ENCODE results near the gene COG8.
"Not testable (repeated sequence)": the region's sequence is repeated elsewhere in the genome, so short reads cannot be mapped to it uniquely, and the experiment has no call there.

The COG8 gene, protein sequence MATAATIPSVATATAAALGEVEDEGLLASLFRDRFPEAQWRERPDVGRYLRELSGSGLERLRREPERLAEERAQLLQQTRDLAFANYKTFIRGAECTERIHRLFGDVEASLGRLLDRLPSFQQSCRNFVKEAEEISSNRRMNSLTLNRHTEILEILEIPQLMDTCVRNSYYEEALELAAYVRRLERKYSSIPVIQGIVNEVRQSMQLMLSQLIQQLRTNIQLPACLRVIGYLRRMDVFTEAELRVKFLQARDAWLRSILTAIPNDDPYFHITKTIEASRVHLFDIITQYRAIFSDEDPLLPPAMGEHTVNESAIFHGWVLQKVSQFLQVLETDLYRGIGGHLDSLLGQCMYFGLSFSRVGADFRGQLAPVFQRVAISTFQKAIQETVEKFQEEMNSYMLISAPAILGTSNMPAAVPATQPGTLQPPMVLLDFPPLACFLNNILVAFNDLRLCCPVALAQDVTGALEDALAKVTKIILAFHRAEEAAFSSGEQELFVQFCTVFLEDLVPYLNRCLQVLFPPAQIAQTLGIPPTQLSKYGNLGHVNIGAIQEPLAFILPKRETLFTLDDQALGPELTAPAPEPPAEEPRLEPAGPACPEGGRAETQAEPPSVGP

DNA sequence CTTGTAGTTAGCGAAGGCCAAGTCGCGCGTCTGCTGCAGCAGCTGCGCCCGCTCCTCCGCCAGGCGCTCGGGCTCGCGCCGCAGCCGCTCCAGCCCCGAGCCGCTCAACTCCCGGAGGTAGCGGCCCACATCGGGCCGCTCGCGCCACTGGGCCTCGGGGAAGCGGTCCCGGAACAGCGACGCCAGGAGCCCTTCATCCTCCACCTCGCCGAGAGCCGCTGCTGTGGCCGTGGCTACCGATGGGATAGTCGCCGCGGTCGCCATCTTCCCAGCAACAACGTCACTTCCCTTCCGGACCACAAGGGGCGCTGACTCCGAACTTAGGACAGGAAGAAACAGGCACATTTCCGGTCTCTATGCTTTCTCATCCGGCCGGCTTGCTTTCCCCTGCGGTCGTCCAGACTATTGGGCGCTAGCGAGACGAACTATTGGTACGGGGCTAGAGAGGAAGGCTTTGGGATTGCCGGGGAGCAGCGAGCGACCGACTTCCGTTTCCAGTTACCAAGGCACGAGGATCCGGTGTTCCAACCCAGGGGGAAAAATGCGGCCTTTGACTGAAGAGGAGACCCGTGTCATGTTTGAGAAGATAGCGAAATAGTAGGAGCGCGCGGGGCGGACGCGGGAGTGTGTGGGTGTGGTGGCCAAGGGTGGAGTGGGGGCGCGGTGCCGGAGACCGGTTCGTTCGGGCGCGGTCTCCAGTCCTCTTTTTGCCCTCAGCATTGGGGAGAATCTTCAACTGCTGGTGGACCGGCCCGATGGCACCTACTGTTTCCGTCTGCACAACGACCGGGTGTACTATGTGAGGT, at the start of gene COG8, which contains the start of gene NIP7:
TSS of gene COG8 (minus strand) at position 276 of the 806 bp plus-strand sequence. CDS start at position 264, 12 bp downstream.
TSS of gene NIP7 (plus strand) at position 484 of the 806 bp plus-strand sequence. CDS start at position 542, 58 bp downstream.
- DNase-seq, result peak; percentile 95

DNA sequence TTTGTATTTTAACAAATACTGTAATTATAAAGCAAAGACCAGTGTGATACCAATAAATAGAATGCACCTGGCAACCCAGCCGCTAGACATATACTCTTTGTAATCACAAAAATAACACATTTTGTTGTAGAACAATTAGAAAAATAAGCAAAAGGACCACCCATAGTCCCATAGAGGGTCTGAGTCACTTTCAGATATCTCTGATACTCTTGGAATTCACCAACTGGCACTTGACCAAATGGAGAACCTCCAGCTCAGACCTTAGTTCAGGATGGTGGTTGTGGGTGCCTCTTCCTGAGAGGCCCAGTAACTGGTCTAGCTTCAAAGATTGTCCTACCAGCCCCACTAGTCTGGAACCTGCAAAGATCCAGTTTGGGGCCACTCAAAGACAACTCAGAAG, 47.2 kb upstream of the COG8 start:
- no peak for DNase-seq

DNA sequence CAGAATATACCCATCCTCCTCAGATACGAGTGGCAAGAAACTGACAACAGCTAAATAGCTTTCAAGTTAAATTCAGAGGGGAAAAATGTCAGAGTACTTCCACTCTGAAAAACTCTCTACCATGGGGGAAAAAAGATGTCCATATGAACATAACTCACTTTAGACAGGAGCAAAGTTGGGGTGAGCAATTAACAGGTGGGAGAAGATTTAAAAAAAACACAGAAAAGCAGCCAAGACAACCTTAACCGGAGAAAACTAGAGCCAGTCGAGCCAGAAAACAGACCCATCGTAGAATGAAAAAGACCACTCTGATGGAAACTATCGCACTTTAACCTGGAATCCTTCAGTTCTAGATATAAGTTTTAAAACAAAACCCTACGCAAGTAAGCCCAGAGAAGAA, 45.6 kb upstream of the COG8 start:
- no peak for DNase-seq

DNA sequence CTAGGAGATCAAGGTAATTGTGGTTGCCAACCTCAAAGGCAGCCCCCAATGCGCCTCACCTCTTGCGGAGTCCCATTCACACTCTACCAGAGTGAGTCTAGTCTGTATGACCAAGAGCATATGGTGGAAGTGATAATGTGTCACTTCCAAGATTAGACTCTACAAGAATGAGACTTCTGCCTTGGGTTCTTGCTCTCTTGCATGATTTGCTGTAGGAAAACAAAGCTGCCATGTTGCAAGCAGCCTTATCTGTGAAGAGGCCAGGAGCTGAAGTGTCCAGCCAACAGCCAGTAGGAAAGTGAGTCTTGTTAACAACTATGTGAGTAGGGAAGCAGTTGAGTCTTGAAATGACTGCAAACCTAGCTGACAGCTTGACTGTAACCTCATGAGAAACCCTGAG, 43.1 kb upstream of the COG8 start:
- DNase-seq, result no peak

DNA sequence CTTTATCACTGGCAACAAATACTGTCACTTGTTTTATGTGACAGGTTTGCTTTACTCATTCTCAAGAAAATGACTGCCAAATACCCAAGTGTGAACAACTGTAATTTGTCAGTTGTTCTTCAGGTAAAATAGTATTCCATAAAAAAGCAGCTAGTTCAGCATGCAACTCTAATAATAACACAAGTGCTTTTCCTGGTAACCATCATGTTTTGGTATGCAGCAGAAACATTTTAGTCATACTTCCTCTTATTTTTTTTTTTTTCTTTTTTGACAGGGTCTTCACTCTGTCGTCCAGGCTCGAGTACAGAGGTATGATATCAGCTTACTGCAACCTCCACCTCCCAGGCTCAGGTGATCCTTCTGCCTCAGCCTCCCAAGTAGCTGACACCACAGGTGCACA, 41.9 kb upstream of the COG8 start:
- no peak for DNase-seq

DNA sequence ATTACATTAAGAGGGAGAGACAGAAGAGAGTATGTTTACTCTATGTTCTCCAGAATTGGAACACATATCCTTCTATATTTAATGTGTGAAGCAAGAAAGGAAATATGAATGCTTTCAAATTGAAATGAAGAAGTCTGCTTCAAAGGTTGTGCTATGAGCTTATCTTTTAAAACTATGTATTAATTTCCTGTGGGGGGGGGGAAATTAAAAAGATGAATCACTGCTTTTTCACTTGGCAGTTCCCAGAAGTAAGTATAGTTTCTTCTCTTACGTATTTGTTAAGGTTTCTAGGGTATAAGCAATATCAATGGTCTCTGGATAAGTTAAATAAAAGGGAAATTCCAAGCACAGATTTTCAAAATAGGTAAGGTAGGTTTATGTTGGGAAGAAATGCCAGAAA, 39.4 kb upstream of the COG8 start:
- DNase-seq, result no peak

DNA sequence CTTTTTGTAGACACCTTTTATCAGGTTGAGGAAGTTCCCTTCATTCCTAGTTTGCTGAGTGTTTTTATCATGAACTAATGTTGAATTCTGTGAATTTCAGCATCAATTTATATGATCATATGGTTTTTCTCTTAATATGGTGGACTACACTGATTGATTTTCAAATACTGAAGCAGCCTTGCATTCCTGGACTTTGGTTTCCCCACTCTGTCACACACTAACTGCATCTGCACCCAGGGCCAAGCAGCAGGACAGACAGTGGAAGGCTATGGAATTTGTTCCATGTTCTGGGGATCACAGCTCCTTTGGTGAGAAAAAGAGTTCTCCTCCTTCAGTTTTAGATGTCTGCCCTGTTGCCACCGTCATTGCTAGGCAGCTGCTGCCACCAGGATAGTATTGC, 38.7 kb upstream of the COG8 start:
- DNase-seq, result no peak

DNA sequence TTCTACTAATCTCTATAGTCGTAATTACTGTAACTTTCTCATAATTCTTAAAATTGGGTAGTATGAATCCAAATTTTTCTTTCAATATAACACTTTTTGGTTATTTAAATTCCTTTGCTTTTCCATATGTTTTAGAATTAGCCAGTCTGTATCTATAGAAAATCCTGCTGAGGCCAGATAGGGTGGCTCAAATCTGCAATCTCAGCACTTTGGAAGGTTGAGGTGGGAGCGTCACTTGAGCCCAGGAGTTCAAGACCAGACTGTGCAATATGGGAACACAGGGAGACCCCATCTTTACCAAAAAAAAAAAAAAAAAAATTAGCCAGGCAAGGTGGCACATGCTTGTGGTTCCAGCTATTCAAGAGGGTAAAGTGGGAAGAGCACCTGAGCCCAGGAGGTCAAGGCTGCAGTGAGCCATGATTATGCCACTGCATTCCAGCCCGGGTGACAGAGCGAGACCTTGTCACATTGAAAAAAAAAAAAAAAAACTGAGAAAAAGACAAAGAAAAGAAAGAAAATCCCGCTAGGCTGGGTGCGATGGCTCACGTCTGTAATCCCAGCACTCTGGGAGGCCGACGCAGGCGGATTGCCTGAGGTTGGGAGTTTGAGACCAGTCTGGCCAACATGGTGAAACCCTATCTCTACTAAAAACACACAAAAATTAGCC, 37.2 kb upstream of the COG8 start:
- no peak for DNase-seq

DNA sequence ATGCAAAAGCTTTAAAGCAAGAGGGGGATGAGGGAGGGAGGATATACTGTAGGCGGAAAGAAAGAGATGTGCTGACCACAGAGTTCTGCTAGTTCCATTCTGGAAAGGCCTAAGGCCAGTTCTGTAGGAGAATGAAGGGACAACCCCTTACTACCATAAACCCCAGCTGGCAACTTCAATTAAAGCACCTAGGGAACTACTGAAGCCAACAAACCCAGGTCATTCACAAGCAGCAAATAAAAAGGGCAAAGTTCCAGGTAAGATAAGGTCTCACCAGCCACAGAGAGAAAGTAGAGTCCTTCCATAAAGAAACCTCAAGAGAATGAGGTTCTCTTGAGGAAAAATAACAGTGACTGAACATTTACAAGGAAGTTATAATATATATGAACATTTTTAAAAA, 33.7 kb upstream of the COG8 start:
- no peak for DNase-seq

DNA sequence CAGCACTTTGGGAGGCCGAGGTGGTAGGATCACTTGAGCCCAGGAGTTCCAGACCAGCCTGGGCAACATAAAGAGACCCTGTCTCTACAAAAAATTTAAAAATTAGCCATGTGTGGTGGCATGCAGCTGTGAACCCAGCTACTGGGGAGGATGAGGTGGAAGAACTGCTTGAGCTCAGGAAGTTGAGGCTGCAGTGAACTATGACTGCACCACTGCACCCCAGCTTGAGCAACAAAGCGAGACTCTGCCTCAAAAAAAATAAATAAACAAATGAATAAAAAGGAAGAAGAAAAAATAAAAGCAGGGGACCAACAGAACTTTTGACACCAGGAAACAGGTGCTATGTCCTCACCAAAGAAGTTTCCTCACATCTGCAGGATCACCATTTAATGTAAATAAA, 32.2 kb upstream of the COG8 start:
- no peak for DNase-seq

DNA sequence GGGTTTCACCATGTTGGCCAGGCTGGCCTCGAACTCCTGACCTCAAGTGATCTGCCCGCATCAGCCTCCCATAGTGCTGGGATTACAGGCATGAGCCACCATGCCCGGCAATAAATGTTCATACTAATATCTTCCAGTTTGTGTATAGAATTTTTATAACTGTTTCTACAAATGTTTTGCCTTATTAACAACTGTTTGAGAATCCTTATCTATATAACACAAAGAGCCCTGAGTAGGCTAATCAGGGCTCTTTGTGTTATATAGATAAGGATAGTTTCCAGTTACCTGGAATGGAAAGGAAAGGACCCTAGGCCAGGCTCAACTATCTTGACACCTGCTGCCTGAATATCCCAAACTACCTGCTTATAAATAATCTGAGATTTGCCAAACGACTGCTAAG, 29.5 kb upstream of the COG8 start:
- no peak for DNase-seq

DNA sequence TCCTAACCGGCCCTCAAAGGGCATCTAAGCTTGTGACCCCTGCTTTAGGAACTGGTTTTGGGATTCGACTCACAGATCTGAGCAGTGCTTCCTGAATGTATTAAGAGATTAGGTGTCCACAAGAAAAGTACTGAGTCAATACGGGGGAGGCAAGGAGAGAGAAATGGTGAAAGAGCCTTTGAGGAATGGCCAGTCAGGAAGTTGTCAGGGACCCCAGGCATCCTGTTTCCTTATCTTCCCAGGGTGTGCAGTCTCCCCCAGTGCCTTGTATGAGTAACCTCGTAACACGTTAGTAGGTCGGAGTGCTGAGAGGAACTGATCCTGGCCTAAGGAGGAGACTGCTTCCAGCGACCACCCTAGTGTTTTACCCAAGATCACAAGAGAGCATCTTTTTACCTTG, 28.6 kb upstream of the COG8 start:
- DNase-seq, result no peak

DNA sequence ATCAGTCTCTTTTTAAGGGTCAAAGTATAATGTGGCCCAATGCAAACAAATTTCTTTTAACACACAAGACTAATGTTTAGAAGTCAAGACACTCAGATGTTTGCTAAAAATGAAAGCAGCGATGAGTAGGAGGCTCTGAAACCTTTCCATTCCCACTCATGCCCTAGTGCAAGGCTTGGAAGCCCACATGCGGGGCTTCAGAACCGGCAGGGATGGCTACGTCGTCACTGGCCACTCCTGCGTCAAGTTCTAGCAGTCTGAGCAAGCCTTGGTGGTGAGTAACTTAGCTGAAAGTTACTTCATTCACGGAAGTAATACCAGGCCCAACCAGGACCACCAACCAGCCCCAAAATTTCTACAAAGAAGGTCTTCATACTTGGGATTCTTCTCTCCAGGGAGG, 27.1 kb upstream of the COG8 start:
- DNase-seq, result no peak

DNA sequence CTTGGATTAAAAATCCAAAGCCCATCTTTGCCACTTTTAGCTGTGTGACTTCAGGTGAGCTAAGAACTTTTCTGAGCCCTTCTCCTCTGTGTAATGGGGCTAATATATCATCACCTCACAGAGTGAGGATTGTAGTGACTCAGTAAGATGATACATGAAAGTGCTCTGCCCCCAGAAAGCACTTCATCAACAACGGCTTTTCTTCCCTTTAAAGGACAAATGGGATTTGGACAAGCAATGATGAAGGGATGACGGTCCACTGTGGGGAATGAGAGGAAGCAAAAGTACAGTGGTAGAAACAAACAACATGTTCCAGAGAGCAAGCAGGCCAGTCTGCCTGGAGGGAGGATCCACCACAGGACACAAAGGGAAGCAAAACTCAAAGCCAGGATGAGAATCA, 26.5 kb upstream of the COG8 start:
- DNase-seq, result no peak

DNA sequence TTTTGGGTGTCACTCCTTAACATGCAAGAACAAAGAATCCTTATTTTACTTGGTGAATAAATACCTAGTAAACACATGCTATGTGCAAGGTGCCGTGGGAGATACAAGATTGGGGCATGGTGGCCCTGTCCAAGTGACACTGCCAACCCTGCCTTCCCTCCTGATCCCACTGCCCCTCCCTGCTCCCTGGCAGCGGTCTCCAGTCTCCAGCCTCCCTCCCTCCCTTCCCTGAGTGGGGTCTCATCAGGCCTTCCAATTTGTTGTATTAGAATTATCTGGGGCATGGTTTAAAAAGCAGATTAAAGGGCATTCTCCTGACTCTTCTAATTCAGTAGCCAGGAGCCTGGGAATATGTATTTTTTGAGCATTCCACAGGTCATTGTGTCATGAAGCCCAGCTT, 24.7 kb upstream of the COG8 start:
- no peak for DNase-seq

DNA sequence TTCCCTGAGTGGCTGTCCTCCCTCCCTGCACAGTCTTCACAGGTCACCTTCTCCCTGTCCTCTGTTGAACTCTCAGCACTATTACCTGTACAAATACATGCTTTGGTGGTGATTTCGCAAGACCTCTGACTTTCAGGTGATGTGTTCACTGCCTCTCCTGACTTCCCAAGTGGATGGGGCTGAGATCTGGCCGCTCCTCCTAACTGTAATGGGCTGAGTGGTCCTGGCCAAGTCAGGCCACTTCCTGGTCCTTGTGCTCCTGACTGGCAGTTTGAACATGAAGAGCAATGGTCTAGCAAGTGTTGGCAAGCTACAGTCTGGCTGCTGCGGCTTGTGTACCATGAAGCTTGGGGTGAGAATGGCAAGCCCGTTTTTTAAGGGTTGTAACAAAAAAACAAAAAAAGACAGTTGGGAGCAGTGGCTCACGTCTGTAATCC, 23.9 kb upstream of the COG8 start:
- DNase-seq, result no peak

DNA sequence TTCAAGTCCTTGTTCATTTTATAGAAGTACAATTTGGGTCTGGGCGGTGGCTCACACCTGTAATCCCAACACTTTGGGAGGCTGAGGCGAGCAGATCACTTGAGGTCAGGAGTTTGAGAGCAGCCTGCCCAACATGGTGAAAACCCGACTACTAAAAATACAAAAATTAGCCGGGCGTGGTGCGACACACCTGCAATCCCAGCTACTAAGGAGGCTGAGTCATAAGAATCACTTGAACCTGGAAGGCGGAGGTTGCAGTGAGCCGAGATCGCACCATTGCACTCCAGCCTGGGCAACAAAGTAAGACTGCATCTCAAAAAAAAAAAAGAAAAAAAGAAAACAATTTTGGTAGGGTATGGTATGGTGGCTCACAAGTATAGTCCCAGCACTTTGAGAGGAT, 20.7 kb upstream of the COG8 start:
- DNase-seq, result not testable (repeated sequence)

DNA sequence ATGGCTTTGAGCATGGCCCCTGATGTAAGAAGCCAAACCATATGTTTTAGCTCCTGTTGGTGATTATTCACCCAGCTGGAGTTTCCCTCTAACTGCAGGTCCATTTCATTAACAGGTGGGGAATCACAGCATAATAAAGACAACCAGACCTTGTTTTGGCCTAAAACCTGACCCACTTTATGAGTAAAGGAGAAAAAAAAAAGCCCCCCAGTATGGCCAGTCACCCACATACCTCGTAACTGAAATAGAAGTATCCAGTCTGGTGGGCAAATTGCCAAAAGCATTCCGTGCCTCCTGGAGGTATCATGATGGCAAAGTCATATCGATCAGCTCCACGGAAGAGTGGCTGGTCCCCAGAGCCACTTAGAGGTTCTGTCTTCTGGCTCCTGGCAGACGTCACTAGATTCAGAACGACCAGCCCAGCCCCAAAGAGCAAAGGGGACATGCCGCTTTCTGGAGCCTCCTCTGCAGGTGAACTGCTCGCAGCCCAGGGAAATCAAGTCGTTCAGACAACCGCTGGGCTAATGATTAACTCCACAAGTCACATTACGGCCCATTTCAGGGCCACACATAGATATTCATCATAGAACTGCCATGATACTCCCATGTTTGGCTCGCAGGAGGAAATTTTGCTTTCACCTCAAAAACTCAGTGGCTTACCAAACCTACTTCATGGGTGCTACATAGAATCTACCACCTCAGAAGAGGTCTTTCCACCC, 12.1 kb upstream of the COG8 start, which contains the start of gene TMED6:
TSS of gene TMED6 (minus strand) at position 478 of the 719 bp plus-strand sequence. CDS start at position 445, 33 bp downstream.
- DNase-seq, result no peak

DNA sequence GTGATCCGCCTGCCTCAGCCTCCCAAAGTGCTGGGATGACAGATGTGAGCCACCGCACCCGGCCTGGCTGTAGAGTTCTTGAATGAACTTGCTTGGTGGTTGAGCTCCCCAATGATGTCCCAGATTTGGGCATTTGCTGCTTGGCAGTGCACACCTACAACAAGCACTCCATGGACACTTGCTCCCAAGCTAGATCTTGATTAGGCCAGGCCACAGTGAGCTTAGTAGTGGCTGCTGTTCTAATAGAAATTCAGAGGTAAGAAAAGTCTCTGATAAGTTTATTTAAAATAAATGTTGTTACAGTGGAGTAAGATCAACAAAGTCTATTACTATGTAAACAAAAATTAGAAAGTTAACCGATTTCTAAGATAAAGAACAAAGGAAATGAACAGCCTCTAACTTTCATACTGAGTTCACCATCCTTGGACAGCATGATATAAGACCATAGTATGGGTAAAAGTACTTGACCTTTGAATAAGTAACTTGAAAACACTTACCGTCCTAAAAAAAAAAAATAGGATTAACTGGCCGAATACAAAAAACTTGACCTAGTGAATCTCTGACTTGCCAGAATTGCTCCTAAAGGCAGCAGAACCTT, 11.3 kb upstream of the COG8 start:
- no peak for DNase-seq

DNA sequence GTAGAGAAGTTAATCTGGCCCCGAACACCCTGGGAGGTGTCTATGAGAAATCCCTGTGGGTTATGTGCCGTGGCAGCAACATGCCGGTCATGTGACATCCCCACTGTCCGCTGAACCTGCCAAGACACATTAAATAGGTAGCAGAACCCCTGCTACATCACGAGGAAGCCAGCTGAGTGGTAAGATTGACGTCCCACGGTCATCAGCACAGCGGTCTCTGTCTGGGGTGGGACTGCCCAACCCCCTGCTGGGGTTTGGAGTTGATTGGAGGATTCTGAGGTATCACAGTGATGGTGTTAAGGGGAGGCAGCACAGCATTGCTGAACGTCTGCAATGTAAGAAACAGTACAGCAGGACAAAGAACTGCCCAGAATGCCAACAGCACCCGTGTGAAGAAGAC, 10.2 kb upstream of the COG8 start:
- DNase-seq, result no peak

DNA sequence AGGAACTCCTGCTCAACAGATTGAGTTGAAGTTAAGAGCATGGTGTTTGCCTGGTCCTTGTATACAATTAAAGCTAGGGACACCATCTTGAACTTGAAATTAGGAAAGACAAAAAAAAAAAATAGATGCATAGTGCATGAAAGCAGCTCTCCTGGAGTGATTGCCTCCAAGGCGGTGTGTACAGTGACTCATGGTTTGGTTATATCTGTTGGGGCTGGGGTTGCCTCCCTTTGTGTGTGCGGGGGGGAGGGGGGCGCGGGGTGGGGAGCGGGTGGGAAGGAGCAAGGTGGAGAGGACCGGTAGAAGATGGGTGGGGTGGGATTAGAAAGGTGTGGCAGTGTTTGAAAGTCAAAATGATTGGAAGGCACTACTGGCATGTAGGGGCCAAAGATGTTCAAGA, 8.9 kb upstream of the COG8 start:
- DNase-seq, result no peak

DNA sequence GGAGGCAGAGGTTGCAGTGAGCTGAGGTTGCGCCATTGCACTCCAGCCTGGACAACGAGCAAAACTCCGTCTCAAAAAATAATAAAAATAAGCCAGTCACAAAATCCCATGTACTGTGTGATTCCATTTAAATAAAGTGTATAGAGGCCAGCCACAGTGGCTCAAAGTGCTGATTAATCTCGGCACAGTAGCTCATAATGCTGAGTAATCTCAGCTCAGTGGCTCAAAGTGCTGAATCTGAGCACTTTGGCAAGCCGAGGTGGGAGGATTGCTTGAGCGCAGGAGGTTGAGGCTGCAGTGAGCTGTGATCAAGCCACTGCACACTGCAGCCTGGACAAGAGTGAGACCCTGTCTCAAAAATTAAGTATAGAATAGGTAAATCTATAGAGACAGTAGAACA, 7.3 kb upstream of the COG8 start:
- no peak for DNase-seq
